GM21526 (cell line): ENCODE measurements around the gene PRKN.

ENCODE experiments used
- ATAC-seq: cut with Tn5 transposase; IDR thresholded peaks from one replicate; pipeline ENCODE4 v1.9.1; 2021; ENCODE audit warnings: moderate library complexity; ENCODE audit not compliant: unreplicated experiment, low FRiP score

Gene PRKN

DNA sequence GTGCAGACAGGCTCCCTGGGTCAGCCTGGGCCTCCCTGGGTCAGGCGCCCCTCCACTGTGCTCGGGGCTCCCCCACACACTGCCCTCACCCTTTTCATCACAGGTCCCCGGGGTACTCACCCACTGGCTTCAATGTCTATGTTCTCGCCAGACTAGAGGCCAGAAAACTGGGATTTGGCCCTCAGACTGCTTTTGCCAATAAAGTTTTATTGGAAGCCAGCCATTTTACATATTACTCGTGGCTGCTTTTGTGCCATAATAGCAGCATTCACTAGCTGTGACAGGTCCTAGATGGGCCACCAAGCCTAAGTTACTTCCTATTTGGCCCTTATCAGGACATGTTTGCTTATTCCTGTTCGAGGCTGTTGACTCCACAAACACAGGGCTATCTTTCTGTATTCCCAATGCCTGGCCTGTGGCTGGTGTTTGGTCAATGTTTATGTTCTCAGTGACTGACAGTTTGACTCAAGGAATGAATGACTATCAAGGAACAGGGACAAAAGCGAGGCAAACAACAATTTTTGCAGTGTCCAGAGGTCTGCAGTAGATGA, 928.6 kb downstream of the PRKN start:
- ATAC-seq = no peak

DNA sequence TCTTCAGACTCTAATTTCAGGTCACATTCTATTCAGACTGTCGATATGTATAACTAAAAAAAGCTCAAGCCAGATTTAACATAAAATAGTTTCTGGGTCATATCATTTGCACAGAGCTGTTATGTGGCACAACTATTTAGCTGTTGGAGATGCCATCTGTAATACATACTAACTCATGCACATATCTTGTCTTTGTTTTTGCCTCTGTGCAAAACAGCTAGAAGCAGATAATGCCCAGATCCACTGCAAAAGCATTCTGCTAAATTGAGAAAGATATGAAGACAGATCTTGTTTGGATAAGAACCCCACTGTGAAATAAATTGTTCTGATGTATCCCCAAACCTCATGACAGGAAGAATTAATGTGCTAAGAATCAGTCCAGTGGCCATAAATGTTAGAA, 930.9 kb downstream of the PRKN start:
- no peak for ATAC-seq

DNA sequence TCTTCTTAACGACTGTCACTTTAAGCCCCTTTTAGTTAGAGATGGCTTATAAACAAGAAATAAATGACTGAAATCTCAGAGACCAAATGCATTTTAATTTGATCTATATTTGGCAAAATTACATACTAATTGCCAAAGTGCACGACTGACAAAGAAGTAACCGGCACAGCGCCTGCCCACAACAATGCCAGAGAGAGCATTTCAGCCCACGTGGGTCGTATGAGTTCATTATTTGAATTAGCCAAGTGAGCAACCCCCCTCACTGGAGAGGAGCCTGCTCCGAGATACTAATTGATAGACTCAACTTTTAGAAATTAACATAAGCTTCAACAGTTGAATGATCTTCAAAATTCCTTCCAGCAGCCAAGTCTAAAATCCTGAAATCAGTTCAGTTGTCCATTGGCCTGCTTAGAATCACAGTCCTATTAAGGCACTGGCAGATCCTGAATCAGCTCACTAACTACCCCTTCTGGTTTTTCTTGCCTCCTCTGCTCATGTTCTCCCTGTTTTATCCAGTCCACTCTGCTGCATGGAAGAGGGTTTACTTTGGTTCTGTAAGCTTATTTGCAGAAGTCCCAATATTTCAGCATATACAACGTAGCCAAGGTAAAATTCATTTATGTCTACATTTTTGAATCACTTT, 934.6 kb downstream of the PRKN start:
- no peak for ATAC-seq

DNA sequence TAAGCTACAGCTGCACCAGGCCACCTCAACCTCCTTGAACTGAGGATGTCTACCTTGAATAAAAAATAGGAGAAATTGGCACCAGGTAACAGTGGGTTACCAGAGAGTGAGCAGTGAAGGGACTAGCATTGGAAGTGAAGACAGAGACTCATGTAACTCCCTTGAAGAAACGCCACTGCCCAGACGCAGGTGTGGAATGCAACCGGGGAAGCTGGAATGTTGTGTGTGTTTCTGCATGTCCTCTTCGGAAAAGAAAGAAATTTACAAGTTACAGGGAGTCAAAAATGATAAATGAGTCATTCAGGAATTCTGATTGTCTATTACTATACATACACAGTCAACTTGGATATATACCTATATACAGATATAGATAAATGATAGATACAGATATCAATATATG, 939.0 kb downstream of the PRKN start:
- ATAC-seq = no peak

DNA sequence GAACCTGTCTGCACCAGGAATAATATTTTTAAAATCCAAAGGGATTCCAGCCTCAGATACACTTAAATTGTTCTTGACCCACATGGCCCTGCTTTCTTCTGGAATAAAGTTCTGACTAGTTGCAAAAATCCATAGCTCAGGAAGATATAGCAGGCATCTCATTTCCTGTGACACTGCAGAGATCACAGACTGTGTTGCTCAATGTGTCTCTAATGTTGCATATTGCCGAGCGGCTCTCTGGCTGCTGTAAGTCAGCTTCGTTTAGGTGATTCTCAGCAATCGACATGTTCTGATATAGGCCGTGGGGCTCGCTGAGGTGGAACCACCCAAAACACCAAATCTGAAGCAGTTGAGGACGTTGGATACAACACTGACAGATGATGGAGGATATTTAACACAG, 955.4 kb downstream of the PRKN start:
- ATAC-seq = no peak

DNA sequence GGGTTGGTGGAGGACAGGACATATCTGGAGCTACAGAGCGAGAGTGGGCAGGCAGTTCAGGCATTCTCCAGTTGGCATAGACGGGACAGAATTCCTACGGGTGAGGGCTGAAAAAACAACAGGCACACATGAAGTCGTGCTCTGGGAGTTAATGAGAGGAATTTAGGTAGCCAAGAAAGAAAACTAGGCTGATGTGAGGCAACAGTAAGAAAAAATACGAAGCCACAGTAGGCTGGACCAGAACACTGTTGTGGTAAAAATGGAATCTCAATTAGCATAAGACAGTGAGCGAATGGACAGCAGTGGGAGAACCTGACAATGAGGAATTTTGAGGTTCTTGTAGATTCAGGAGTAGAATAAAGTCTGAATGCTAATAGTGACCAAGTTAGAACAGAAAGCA, 965.6 kb downstream of the PRKN start:
- ATAC-seq = no peak

DNA sequence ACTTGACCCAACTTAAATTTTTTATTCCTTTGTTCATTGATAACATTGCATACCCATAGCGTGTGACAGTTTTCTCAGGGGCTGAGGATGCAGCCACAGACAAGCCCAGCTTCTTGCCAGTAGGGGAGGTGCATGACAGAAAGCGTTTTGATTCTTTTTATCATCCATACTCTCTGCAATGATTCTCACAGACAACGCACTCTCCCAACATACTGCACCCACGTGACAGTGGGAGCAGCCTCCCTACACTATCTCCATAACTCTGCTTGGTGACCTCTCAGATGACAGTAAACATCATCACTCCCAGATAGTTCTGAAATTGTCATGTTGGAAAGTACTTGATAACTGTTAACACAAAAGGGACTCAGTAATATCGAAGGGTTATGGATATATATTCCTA, 972.5 kb downstream of the PRKN start:
- ATAC-seq = no peak

DNA sequence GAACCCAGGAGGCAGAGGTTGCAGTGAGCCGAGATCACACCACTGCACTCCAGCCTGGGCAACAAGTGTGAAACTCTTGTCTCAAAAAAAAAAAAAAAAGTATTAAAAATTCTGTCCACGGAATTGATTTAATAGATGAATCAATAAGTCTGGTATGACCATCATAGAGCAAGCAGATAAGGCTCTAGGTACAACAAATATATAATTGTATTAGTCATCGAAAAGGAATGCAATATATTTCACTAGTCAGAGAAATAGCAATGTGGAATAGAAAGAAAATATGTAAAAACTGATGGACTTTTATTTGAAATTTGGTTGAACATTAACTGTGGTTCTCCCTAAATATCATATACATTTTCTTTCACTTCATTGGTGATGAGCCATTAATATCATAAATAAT, 976.9 kb downstream of the PRKN start:
- no peak for ATAC-seq

DNA sequence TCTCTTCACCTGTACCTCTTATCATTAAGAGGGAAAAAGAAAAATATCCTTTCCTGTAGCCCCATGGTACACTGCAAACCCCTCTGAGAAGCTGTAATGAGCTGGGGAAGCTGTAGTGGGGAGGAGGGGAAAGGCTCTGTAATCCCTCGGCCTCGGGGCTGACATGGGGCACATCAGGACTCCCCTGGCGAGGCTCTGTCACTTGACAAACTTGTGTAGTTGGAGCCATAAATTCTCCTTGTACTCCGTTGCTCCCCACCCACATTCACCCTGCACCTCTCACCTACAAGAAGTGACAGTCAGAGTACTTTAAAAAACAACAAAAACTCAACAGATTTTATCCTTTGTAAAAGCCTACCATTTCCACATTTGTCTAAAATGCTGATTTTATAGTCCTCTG, 978.0 kb downstream of the PRKN start:
- ATAC-seq = no peak

DNA sequence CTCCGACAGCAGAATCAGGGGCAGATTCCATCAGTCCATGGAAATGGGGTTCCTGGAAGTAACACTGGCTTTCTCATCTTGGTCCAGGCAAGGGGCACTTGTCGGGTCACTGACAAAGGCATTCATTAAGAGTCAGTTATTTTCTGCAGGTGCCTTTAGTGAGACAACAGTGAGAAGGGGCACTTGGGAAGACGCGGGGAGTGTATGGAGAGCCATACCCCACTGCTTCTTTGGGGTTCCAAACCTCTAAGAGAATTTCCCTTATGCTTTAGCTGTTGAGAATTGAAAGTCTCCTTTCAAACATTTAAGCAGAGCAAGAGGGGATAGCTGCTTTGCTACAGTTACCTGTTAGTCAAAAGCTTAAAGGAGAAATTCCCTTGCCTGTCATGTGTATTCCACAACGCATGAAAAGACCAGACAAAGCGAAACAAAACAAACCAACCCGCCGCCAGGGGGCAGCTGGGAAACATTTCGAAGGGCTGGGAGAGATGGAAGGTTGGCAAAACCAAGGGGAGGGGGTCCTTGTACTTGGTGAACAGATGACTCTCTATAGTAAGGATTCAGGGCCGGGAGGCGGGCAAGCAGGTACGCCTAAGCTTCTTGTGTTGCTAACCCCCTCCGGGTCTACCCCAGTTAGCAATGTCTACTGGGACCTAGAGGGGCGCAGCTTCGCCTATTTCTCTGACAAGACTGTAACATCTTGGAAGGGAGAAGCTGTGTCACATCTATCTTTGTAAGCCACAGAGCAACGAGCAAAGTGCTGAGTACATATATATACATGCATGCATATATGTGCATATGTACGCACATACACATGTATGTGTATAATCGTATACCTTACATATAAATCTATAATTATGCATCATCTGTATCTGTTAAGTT, 978.8 kb downstream of the PRKN start:
- no peak for ATAC-seq

DNA sequence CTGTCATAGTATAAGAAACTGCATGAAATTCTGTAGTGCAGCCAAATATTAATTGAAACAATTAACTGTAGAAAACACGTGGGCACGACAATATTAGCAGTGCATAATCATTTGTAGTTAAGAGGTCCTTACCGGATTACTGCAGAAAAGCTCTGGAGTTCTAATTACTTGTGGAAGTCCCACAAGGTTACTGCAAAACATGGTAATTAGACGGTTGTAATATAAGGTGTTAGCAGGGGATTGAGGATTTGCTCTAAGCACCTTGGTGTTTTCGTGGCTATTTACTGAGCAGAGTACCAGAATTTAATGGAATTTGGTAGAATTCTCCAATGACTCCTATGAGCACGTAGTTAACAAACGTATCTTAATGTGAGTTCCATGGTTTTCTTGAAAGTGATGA, 980.1 kb downstream of the PRKN start:
- ATAC-seq = no peak

DNA sequence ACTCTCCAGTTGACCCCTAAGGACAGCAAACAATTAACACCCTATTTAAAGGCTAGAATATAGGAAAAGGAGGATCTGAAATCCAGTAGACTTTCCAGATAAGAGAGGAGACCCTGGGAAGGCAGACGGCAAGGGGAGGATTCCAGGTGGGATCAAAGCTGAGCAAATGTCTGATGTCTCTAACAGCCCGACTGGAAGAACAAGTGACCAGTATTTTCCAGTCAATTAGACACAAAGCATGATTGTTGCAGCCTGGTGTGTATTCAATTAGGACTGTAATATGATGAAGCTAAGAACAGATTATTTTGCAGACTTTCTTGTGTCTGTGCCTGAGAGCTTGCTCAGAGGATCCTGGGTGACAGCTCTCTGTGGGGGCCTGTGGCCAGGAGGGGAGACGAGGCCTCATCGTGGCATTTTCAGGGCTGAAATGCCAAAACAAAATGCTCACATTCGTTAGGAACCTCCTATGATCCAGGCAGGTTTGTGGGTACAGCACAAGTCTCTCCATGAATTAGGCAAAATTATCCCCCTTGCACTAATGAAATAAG, 981.9 kb downstream of the PRKN start:
- no peak for ATAC-seq

DNA sequence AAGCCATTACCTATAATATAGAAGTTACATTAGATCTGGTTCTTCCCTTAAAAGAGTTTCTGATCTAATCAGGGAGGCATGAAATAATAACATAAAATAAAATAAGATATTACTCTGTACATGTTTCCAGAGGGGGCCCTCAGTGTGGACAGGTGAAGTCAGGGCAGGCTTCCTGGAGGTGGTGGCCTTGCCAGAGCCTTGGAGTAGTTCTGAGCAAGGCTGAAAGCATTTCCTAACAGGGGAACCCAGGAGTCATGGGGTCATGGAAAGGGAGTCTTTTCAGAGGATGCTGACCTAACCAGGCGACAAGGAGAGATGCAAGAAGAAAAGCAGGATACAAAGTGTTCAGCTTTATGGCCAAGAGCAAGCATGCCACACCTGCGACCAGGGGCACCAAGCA, 982.4 kb downstream of the PRKN start:
- no peak for ATAC-seq

DNA sequence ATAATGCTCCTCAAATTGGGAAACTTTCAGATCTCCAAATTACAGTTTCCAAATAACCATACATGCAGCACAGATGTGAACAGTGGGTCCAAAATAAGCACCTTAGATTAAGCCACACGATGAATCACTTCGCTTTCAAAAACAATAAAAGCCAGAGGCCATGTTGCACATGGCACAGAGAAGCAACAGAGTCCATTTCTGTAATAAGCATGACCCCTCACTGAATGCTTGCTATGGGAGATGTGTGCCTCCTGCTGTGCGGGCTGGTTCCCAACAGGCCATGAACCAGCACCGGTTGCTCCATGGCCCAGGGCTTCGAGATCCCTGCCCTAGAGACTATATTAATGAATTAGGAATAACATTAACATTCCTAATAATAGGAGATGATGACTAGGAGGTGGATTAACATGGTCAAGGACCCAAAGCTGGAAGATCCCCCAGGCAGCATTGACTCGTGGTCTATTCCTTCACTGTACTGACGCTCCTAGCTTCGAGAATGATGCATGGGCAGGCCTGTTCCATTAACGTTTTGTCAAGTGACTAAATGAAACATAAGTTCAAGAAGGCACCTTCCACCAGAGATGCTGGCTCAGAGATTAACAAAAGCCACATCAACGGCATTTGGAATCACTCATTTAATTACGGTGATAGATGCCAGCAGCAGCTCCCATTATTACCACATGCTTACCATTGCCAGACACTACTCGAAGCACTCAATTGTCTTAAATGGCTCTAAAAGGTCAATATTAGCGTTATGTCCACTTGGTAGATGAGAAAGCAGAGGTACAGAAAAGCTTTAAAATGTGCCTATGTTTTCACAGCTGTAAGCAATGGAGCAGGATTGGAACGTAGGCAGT, 983.1 kb downstream of the PRKN start:
- no peak for ATAC-seq

DNA sequence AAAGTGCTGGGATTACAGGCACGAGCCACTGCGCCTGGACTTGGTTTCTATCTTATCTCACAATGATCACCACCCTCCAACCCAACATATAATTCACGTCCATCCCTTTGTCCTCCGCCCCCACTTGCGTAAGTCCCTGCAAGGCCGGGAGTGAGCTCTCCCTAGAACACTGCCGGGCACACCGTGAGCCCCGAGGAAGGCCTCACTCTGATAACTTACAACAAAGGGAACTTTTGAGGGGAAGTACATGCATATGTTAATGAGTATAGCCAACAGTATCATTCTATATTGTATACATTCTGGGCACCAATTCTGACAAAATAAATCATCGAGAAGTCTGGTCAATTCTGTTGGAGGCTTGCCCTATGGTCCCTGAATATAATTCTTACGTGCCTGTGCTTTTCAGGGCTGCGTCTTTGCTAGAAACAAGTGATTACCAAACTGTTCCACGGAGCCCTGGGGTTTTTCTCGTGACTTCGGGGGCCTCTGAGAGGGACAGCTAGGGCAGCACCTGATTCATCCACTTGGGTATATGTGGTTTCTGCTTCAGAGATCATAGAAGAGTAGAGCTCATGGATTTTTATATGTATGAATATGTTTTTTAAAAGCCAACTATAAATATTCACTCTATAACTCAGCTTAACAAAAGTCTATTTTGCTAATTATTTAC, 983.9 kb downstream of the PRKN start:
- no peak for ATAC-seq

DNA sequence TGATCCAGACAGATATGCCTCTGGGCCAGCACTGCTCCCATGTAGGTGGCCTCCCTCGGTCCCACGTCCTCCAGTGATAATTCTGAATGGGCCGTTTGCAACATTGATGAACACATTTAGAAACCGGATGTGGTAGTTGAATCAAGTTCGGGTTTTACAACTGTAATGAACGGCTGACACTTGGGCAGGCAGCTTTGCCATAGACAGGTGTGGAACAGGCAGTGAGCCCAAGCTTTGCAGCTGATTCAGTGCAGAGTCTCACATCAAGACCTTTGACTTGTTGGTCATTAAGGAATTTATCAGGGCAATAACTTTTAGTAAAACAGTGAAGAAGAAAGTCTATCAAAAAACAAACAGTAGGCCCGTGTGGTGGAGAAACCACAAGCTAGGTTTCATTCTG, 987.1 kb downstream of the PRKN start:
- no peak for ATAC-seq

DNA sequence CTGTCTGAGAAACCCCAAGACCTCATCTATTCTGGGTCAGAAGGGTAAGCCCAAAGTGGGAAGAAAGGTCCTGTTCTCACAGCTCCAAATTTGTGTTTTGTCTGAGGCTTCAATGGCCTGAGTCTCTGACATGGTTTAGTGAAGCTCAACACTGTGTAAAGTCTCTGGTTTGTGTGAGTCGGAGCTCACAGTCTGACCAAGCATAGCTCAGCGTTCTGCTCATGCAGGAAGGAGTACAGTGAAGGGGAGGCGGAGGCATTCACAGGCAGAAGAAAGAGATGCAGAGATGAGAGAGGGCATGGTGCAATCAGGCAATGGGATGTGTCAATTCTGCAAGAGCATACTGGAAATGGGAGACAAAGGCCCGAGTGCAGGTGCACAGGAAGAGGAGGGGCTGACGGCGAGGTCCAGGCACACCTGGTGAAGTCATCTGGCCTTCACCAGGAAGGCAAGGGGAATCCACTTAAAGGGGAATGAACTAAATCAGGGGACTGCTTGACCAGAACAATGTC, 990.7 kb downstream of the PRKN start:
- ATAC-seq = no peak

DNA sequence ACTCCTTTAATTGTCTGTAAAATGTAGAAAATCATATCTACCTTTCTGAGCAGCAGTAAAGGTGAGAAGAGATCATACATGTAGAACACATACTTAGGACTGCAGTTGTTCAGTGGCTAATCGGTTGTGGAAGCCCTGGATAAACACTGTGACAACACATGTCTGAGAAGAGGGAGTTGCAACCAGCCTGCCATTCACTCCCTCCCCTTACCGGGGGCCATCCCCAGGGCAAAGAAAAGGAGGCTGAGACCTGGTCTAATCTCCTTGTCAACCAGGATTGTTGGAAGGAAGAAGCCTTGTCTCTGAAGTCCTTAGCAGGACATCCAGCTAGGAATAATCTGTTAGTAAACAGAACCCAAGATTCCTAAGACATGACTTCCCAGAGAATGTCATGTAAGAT, 991.2 kb downstream of the PRKN start:
- no peak for ATAC-seq

DNA sequence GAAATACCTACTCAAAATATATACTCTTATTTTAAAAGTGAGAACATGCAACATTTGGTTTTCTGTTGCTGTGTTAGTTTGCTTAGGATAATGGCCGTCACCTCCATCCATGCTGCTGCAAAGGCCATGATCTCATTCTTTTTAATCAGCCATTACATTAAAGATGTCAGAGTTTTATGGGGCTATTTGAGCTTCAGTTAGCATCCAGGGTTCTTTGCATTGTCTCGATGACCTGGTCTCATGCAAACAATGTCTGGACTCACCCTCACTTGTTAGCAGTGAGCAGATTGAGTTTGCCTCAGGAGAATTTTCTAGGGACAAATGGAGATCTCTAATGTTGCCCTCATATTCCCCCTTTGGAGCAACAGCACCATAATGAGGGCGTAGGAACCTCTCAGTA, 995.0 kb downstream of the PRKN start:
- no peak for ATAC-seq
